Mesothelial cell of epicardium (in vitro differentiated cells): ENCODE results near the gene RUNX3. TPM values are rescaled to one million over a fixed set of nuclear protein-coding genes. Genes with fewer than 3 reads are reported as not detected.

ENCODE experiments used
- DNase-seq, 2 experiments: peaks; one replicate each; pipeline ENCODE4 v3.0.0; 2021; ENCODE audit warnings: low spot score in 2 of 2; ENCODE audit not compliant: unreplicated experiment in 2 of 2
- H3K27ac Mint-ChIP-seq: 2 replicates; pipeline ENCODE4 v1.8.0; 2021; ENCODE audit warnings: mixed read lengths
- H3K27me3 Mint-ChIP-seq: 2 replicates; pipeline ENCODE4 v1.8.0; 2021; ENCODE audit warnings: low read depth, mixed read lengths
- H3K36me3 Mint-ChIP-seq: 2 replicates; pipeline ENCODE4 v1.8.0; 2021; ENCODE audit warnings: mixed read lengths
- H3K4me1 Mint-ChIP-seq: 2 replicates; pipeline ENCODE4 v1.8.0; 2021; ENCODE audit warnings: mixed read lengths
- H3K4me3 Mint-ChIP-seq: 2 replicates; pipeline ENCODE4 v1.8.0; 2021; ENCODE audit warnings: mild to moderate bottlenecking, moderate library complexity, mixed read lengths
- H3K9me3 Mint-ChIP-seq: 2 replicates; pipeline ENCODE4 v1.8.0; 2021; ENCODE audit warnings: mixed read lengths
- total RNA-seq: library from RNA; stranded (reverse); gene quantifications from 3 replicates; pipeline ENCODE4 v1.2.1, GENCODE V29; 2021
- TF ChIP-seq, protein P1 (sequence below): fragments of 200-600 bp; sonication (generic); IDR thresholded peaks from one replicate; pipeline ENCODE4 v1.5.0; 2021; ENCODE audit warnings: antibody characterized with exemption; ENCODE audit not compliant: unreplicated experiment

Gene RUNX3
- total RNA-seq, 1 donor from 2014 or later, result 0.13 TPM

DNA sequence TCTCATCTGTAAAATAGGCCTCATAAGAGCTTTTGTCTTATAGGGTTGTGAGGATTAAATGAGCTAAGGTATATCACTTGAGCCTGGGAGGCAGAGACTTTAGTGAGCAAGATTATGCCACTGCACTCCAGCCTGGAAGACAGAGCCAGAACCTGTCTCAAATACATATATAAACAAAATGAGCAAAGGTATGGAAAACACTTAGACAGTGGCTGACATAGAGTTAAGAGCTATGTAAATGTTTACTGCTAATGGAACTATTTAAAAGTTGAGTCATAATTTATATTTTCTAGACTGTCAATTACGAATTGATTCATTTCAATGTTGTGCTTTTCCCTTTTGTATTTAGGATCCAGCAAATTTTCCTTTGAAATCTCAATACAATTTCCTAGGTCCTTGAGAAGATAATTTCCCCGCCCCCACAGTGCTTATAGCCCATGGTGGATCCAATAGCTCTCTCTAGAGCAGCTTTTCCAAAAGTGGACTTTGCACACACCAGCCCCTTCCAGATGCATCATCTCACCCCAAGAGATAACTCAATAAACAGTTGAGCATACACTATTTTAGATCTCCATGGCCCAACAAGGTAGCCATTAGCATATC, 21.8 kb upstream of the RUNX3 start:
- H3K9me3 Mint-ChIP-seq, result no peaks in the 10 kb centered on the region

DNA sequence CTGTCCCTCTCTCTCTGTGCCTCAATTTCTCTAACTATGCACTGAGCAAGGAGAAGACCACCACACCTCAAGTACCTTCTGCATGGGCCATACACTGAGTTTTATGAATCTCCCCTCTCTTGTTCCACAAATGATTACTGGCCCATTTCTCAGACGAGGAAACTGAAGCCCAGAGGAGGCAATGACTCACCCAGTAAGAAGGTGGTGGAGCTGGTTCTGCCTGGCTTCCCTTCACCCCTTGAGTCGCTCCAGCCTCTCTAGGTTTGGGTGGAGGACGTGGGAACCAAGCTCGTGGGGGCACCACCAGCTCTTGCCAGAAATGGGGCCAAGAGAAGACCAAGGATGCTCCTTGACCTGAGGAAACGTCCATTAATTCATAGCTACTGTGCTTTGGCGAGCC, 21.3 kb upstream of the RUNX3 start:
- TF ChIP-seq, protein P1, sequence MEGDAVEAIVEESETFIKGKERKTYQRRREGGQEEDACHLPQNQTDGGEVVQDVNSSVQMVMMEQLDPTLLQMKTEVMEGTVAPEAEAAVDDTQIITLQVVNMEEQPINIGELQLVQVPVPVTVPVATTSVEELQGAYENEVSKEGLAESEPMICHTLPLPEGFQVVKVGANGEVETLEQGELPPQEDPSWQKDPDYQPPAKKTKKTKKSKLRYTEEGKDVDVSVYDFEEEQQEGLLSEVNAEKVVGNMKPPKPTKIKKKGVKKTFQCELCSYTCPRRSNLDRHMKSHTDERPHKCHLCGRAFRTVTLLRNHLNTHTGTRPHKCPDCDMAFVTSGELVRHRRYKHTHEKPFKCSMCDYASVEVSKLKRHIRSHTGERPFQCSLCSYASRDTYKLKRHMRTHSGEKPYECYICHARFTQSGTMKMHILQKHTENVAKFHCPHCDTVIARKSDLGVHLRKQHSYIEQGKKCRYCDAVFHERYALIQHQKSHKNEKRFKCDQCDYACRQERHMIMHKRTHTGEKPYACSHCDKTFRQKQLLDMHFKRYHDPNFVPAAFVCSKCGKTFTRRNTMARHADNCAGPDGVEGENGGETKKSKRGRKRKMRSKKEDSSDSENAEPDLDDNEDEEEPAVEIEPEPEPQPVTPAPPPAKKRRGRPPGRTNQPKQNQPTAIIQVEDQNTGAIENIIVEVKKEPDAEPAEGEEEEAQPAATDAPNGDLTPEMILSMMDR, result no peak
- Mint-ChIP-seq H3K4me3 (no peak overlapping the region), H3K4me1 (no peaks in the 10 kb centered on the region), H3K27ac (no peak overlapping the region), H3K36me3 (no peaks in the 10 kb centered on the region), H3K9me3 (no peaks in the 10 kb centered on the region), H3K27me3 (no peaks in the 10 kb centered on the region)
- DNase-seq, result no peak

More for the DNA sequence above, 21.8 kb upstream of the RUNX3 start:
- no peak for DNase-seq
- Mint-ChIP-seq H3K4me1 (no peaks in the 10 kb centered on the region), H3K27me3 (no peaks in the 10 kb centered on the region), H3K4me3 (no peak overlapping the region), H3K27ac (no peak overlapping the region), H3K36me3 (no peaks in the 10 kb centered on the region)
- TF ChIP-seq, protein P1, result no peak

DNA sequence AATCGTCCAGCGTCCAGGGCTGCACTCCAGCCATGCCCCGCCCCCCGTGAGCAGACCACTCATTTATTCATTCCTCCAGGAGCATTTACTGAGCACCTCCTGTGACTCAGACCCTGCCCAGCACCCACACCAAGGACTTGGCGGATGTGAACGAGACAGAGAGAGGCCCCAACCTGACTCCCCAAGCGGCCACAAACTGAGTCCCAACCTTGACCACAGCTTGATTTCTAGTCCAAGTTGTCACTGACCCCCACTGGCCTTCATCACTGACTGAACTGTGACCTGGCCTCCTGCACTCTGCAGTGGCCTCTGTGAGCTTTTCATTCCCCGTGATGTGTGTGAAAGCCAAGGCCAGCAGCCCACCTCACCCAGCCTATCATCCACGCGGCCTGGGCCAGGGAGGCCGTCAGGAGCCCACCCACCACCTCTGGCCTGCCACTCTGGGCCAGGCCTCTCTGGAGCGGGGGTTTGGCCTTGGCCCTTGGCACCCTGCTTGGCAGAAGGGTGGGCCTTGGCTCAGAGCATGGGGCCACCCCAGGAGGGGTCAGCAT, 19.3 kb upstream of the RUNX3 start:
- H3K9me3 Mint-ChIP-seq, result peaks cover 2% of the 10 kb centered on the region
- H3K36me3 Mint-ChIP-seq, result no peaks in the 10 kb centered on the region
- DNase-seq, result no peak
- peaks cover 2% of the 10 kb centered on the region for H3K27me3 Mint-ChIP-seq
- no peaks in the 10 kb centered on the region for H3K4me1 Mint-ChIP-seq
- no peak overlapping the region for H3K27ac Mint-ChIP-seq
- H3K4me3 Mint-ChIP-seq, result no peak overlapping the region
- TF ChIP-seq, protein P1, result no peak

DNA sequence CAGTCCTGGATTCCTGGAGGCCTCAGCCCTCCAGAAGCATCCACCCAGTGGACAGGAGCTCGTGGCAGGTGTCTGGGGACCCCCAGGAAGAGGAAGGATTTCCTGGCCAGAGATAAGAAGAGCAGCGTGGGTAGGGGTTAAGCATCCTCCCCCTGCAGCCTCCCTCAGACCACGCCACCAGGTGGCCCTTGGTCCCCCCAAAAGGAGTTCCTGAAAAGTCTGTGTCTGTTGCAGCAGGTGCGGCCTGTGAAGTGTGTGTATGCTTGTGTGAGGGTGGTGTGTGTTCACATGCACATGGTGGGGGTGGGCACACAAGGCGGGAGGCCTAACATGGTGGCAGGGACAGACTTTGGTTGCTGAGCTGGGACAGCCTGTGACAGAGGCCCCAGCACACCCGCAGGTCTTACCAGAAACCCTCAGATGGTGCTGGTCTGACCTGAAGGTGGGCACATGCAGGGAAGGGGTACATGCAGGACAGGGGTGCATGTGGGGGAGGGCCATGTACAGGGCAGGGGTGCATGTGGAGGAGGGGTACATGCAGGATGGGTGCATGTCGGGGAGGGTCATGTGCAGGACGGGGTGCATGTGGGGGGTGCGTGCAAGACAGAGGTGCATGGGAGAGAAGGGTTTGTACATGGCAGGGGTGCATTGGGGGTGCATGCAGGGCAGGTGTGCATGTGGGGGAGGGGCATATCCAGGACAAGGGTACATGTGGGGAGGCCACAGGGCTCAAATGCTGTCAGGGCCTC, 18.2 kb upstream of the RUNX3 start:
- Mint-ChIP-seq H3K36me3 (no peaks in the 10 kb centered on the region), H3K27ac (no peak overlapping the region), H3K27me3 (peaks cover 6% of the 10 kb centered on the region), H3K4me3 (no peak overlapping the region), H3K9me3 (peaks cover 3% of the 10 kb centered on the region), H3K4me1 (no peaks in the 10 kb centered on the region)
- DNase-seq, result no peak
- TF ChIP-seq, protein P1, result no peak

DNA sequence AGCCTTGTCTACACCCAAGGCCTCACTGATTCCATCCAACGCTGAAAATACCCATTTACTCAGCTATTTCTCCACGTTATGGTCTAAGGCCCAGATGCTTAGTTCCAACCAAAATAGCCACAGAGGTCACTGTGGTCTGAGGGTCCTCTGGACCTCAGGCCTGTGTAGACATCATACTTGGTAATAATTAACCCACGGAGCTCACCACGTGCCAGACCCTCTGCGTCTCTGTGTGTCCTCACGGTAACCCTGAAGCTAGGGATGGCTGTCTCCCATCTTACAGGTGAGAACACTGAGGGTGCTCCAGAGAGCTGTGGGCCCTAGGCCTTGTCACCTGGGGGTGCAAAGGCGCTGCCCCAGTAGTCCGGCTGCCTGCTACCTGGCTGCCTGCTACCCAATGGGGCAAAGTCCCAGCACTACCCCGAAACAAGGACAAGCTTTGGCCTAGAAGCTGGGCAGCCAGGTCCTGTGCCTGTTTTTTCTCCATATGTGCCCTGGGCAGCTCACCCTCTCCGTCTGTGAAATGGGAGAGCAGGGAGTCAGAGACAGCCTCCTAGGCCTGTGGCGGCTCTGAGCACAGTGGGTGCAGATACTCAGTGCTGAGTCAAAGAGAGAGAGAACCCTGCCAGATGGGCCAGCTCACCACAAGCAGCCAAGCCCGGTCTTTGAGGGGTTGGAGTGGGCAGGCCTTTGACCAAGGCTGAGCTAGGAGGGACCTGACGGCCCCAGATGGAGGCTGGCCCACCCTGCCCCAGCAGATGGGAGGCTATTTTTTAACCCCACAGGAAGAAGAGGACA, 17.0 kb upstream of the RUNX3 start:
- TF ChIP-seq, protein P1, result no peak
- H3K9me3 Mint-ChIP-seq, result peaks cover 3% of the 10 kb centered on the region
- DNase-seq, result no peak

More for the DNA sequence above, 17.0 kb upstream of the RUNX3 start:
- Mint-ChIP-seq H3K4me1 (no peaks in the 10 kb centered on the region), H3K4me3 (no peak overlapping the region), H3K27me3 (peaks cover 11% of the 10 kb centered on the region), H3K27ac (no peak overlapping the region), H3K36me3 (no peaks in the 10 kb centered on the region)
